HEK293T (cell line): ENCODE data around the gene TPGS2.

Experiments
- ARNT ChIP-seq: fragments of 450-650 bp; IDR thresholded peaks from 2 replicates; pipeline ENCODE4 v1.6.1; 2017; ENCODE audit warnings: mild to moderate bottlenecking
- BHLHE40 ChIP-seq: fragments of 450-650 bp; IDR thresholded peaks from 2 replicates; pipeline ENCODE4 v1.6.1; 2016; ENCODE audit warnings: mild to moderate bottlenecking, moderate library complexity, borderline replicate concordance
- ELF4 ChIP-seq: fragments of 450-650 bp; IDR thresholded peaks from 2 replicates; pipeline ENCODE4 v1.6.1; 2017; ENCODE audit warnings: antibody characterized with exemption
- FOXA1 ChIP-seq: fragments of 450-650 bp; IDR thresholded peaks from 2 replicates; pipeline ENCODE4 v1.6.1; 2016; ENCODE audit warnings: mild to moderate bottlenecking
- FOXK2 ChIP-seq: fragments of 450-650 bp; IDR thresholded peaks from 2 replicates; pipeline ENCODE4 v1.6.1; 2016; ENCODE audit warnings: mild to moderate bottlenecking
- FOXM1 ChIP-seq: fragments of 450-650 bp; IDR thresholded peaks from 2 replicates; pipeline ENCODE4 v1.6.1; 2017; ENCODE audit warnings: mild to moderate bottlenecking, borderline replicate concordance
- LEF1 ChIP-seq: fragments of 450-650 bp; IDR thresholded peaks from 2 replicates; pipeline ENCODE4 v1.6.1; 2017; ENCODE audit warnings: mild to moderate bottlenecking, borderline replicate concordance
- NFRKB ChIP-seq: fragments of 450-650 bp; IDR thresholded peaks from 2 replicates; pipeline ENCODE4 v1.6.1; 2016; ENCODE audit warnings: mild to moderate bottlenecking, moderate library complexity
- SP1 ChIP-seq: fragments of 450-650 bp; IDR thresholded peaks from 2 replicates; pipeline ENCODE4 v1.6.1; 2017
- SUZ12 ChIP-seq: fragments of 450-650 bp; IDR thresholded peaks from 2 replicates; pipeline ENCODE4 v1.6.1; 2016; ENCODE audit warnings: mild to moderate bottlenecking
- TARDBP ChIP-seq: fragments of 450-650 bp; IDR thresholded peaks from 2 replicates; pipeline ENCODE4 v1.6.1; 2016
- ZNF384 ChIP-seq: fragments of 450-650 bp; IDR thresholded peaks from 2 replicates; pipeline ENCODE4 v1.6.1; 2016
- TF ChIP-seq, protein P1 (sequence below): fragments of 450-650 bp; IDR thresholded peaks from 2 replicates; pipeline ENCODE4 v1.6.1; 2016

DNA sequence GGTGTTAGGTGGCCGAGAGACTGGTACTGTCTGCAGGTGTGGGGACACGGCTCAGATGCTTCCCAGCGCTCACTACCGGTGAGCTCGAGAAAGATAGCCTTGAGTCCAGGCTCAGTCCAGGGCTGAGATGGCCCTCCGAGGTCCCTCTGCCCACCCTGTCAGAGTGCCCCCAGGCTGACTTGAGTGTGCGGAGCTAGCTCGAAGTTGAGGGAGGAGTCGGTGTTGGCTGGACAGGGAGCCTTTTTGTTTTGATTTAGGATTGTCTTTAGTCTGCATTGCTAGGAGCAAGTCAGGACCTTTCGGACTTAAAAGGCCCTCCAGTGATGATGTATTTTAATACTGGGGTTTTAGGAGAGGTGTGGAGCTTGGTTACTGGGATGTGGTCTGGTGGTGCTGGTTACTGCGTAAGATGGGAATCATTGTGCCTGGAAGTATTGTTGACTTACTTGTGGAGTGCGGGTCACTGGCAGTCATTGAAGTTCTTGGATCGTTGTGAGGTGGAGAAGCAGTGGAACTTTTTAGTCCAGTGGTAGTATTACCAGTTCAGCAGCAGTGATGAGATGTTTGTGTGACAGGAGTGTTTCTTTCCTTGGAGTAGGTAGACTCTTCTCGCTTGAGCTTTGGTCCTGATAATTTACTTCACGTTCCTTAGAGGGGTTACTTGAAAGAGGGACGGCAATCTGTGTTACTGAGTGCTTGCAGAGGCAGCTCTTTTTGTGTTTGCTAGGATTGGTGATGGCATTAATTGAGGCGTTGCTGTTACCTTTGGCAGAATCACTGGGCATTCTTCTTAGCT is 758 bp upstream of the TPGS2 start:
- TF ChIP-seq ARNT (no peak), BHLHE40 (no peak), SP1 (no peak), ELF4 (no peak), FOXA1 (no peak), ZNF384 (no peak), FOXM1 (no peak), TARDBP (no peak), NFRKB (no peak), SUZ12 (no peak), FOXK2 (no peak), LEF1 (no peak)
- TF ChIP-seq, protein P1, sequence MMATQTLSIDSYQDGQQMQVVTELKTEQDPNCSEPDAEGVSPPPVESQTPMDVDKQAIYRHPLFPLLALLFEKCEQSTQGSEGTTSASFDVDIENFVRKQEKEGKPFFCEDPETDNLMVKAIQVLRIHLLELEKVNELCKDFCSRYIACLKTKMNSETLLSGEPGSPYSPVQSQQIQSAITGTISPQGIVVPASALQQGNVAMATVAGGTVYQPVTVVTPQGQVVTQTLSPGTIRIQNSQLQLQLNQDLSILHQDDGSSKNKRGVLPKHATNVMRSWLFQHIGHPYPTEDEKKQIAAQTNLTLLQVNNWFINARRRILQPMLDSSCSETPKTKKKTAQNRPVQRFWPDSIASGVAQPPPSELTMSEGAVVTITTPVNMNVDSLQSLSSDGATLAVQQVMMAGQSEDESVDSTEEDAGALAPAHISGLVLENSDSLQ, result no peak
